GM21576 (cell line): ENCODE data around the gene TSPAN7.

Source experiments
- ATAC-seq: cut with Tn5 transposase; IDR thresholded peaks from one replicate; pipeline ENCODE4 v1.9.1; 2021; ENCODE audit warnings: mild to moderate bottlenecking, moderate library complexity; ENCODE audit not compliant: unreplicated experiment

TSPAN7 gene

GRCh38 chrX:38678183-38678582, 116.8 kb downstream of the TSPAN7 start:
- ATAC-seq = no peak

- ATAC-seq = no peak
Measured at GRCh38 chrX:38678821-38679220, 117.5 kb downstream of the TSPAN7 start.

- no peak for ATAC-seq
Measured at GRCh38 chrX:38679695-38680094, 118.4 kb downstream of the TSPAN7 start.

GRCh38 chrX:38682095-38682494, 120.8 kb downstream of the TSPAN7 start:
- no peak for ATAC-seq

GRCh38 chrX:38692961-38693360, 131.6 kb downstream of the TSPAN7 start:
- no peak for ATAC-seq

- ATAC-seq = no peak
Measured at GRCh38 chrX:38694394-38694793, 133.1 kb downstream of the TSPAN7 start.

- no peak for ATAC-seq
Measured at GRCh38 chrX:38697461-38697860, 136.1 kb downstream of the TSPAN7 start.

GRCh38 chrX:38699121-38699520, 137.8 kb downstream of the TSPAN7 start:
- ATAC-seq = no peak

- no peak for ATAC-seq
Measured at GRCh38 chrX:38699696-38700095, 138.4 kb downstream of the TSPAN7 start.

GRCh38 chrX:38701073-38701472, 139.7 kb downstream of the TSPAN7 start:
- no peak for ATAC-seq

GRCh38 chrX:38704146-38704882, 143.0 kb downstream of the TSPAN7 start:
- ATAC-seq = no peak

- no peak for ATAC-seq
Measured at GRCh38 chrX:38717871-38718270, 156.5 kb downstream of the TSPAN7 start.

- ATAC-seq = no peak
Measured at GRCh38 chrX:38718311-38718710, 157.0 kb downstream of the TSPAN7 start.

GRCh38 chrX:38726612-38727011, 165.3 kb downstream of the TSPAN7 start:
- ATAC-seq = no peak

GRCh38 chrX:38727668-38728067, 166.3 kb downstream of the TSPAN7 start:
- no peak for ATAC-seq

- no peak for ATAC-seq
Measured at GRCh38 chrX:38732866-38733265, 171.5 kb downstream of the TSPAN7 start.
